ENCODE data around the gene SP140.
"Not testable (repeated sequence)": the region's sequence is repeated elsewhere in the genome, so short reads cannot be mapped to it uniquely, and the experiment has no call there.

SP140 gene

GRCh38 chr2:230328155-230328458, 102.6 kb downstream of the SP140 start:
- DNase-seq (ENCODE audit: low read depth), result no peak
- no peak for TF ChIP-seq CTCF (IDR thresholded peaks at IDR 0.05; ENCODE audit: control insufficient read depth, insufficient read depth, low read depth, low read length, missing control alignments)
- H3K4me3 ChIP-seq (ENCODE audit: control insufficient read depth, low read depth, low read length), result no peak overlapping the region

- no peak for DNase-seq (ENCODE audit: low read depth)
- H3K4me3 ChIP-seq (ENCODE audit: control insufficient read depth, low read depth, low read length), result no peak overlapping the region
- no peak for TF ChIP-seq CTCF (IDR thresholded peaks at IDR 0.05; ENCODE audit: control insufficient read depth, insufficient read depth, low read depth, low read length, missing control alignments)
Measured at GRCh38 chr2:230329946-230330605, 104.5 kb downstream of the SP140 start.

GRCh38 chr2:230330725-230331124, 105.2 kb downstream of the SP140 start:
- DNase-seq (ENCODE audit: low read depth), result no peak
- no peak for TF ChIP-seq CTCF (IDR thresholded peaks at IDR 0.05; ENCODE audit: control insufficient read depth, insufficient read depth, low read depth, low read length, missing control alignments)
- no peak overlapping the region for H3K4me3 ChIP-seq (ENCODE audit: control insufficient read depth, low read depth, low read length)

GRCh38 chr2:230335461-230335863, 109.9 kb downstream of the SP140 start:
- no peak for TF ChIP-seq CTCF (IDR thresholded peaks at IDR 0.05; ENCODE audit: control insufficient read depth, insufficient read depth, low read depth, low read length, missing control alignments)
- no peak for DNase-seq (ENCODE audit: low read depth)
- no peak overlapping the region for H3K4me3 ChIP-seq (ENCODE audit: control insufficient read depth, low read depth, low read length)

GRCh38 chr2:230335864-230336506, 110.4 kb downstream of the SP140 start:
- TF ChIP-seq CTCF (IDR thresholded peaks at IDR 0.05; ENCODE audit: control insufficient read depth, insufficient read depth, low read depth, low read length, missing control alignments), result no peak
- DNase-seq (ENCODE audit: low read depth), result no peak
- no peak overlapping the region for H3K4me3 ChIP-seq (ENCODE audit: control insufficient read depth, low read depth, low read length)

- H3K4me3 ChIP-seq (ENCODE audit: control insufficient read depth, low read depth, low read length); DNase-seq (ENCODE audit: low read depth): not testable (repeated sequence)
Measured at GRCh38 chr2:230341936-230342528, 116.5 kb downstream of the SP140 start.

- not testable (repeated sequence) for DNase-seq (ENCODE audit: low read depth); H3K4me3 ChIP-seq (ENCODE audit: control insufficient read depth, low read depth, low read length)
Measured at GRCh38 chr2:230343041-230343624, 117.6 kb downstream of the SP140 start.

Data from AG09309 (cell line).